Tibial nerve (tissue), 4 donors: ENCODE data around the gene BFSP1.

Experiments used
- CTCF ChIP-seq, 5 experiments: fragments of 200-600 bp in 3 of 5; fragments of 450-650 bp in 2 of 5; sonication (generic) in 3 of 5; IDR thresholded peaks; one replicate each; pipeline ENCODE4 v1.5.1; 2016 to 2019; ENCODE audit warnings: antibody characterized with exemption in 5 of 5, mild to moderate bottlenecking in 3 of 5, moderate library complexity in 2 of 5
- EP300 ChIP-seq, 2 donors: sonication (generic); formaldehyde crosslinking; IDR thresholded peaks; one replicate each; pipeline ENCODE4 v1.6.1; 2017; ENCODE audit warnings: antibody characterized with exemption in 2 of 2, mild to moderate bottlenecking in 1 of 2
- POLR2A ChIP-seq, 2 donors: fragments of 450-650 bp; IDR thresholded peaks; one replicate each; pipeline ENCODE4 v1.6.1; 2017; ENCODE audit warnings: antibody characterized with exemption in 2 of 2, mild to moderate bottlenecking in 2 of 2, moderate library complexity in 2 of 2

- no peak for TF ChIP-seq CTCF (IDR thresholded peaks at IDR 0.05)
- no peak for TF ChIP-seq POLR2A (IDR thresholded peaks at IDR 0.05)
- no peak for TF ChIP-seq EP300 (IDR thresholded peaks at IDR 0.05)
Observed at GRCh38 chr20:17494201-17494600, 37.0 kb downstream of the BFSP1 start.
